Liver (tissue), 3 donors: Measurements from ENCODE around the gene ERO1B.

Experiments
- EGR1 ChIP-seq, 2 donors: IDR thresholded peaks; 2 replicates each; pipeline ENCODE4 v1.6.1; 2016 to 2018; ENCODE audit warnings: antibody characterized with exemption in 2 of 2, low read depth in 2 of 2
- GABPA ChIP-seq, 2 donors: IDR thresholded peaks in 1 of 2; conservative IDR thresholded peaks in 1 of 2; 2 replicates each; pipeline ENCODE4 v1.6.1; 2016; ENCODE audit warnings: antibody characterized with exemption in 2 of 2, mild to moderate bottlenecking in 1 of 2, moderate library complexity in 1 of 2
- JUND ChIP-seq, 2 donors: IDR thresholded peaks; 2 replicates each; pipeline ENCODE4 v1.6.1; 2016; ENCODE audit warnings: antibody characterized with exemption in 2 of 2
- RAD21 ChIP-seq, 2 donors: IDR thresholded peaks; 2 replicates each; pipeline ENCODE4 v1.6.1; 2016; ENCODE audit warnings: antibody characterized with exemption in 2 of 2, mild to moderate bottlenecking in 2 of 2
- TAF1 ChIP-seq: conservative IDR thresholded peaks from 2 replicates; pipeline ENCODE4 v1.6.1; 2016; ENCODE audit warnings: antibody characterized with exemption, mild to moderate bottlenecking
- YY1 ChIP-seq: IDR thresholded peaks from 2 replicates; pipeline ENCODE4 v1.6.1; 2016; ENCODE audit warnings: antibody characterized with exemption, mild to moderate bottlenecking
- TF ChIP-seq, protein P1 (sequence below): fragments of 150-350 bp; IDR thresholded peaks from 2 replicates; pipeline ENCODE4 v1.5.1; 2017; ENCODE audit warnings: improper control_type of control experiment, low read depth, low read length; ENCODE audit not compliant: missing input control
- TF ChIP-seq, protein P2 (sequence below): IDR thresholded peaks from 2 replicates; pipeline ENCODE4 v1.6.1; 2016; ENCODE audit warnings: antibody characterized with exemption, mild to moderate bottlenecking
- TF ChIP-seq, protein P3 (sequence below): IDR thresholded peaks from 2 replicates; pipeline ENCODE4 v1.6.1; 2016; ENCODE audit warnings: antibody characterized with exemption
- TF ChIP-seq, protein P4 (sequence below): IDR thresholded peaks from 2 replicates; pipeline ENCODE4 v1.6.1; 2016; ENCODE audit warnings: antibody characterized with exemption
- TF ChIP-seq, protein P5 (sequence below): IDR thresholded peaks from 2 replicates; pipeline ENCODE4 v1.6.1; 2016; ENCODE audit warnings: antibody characterized with exemption
- donor health status: healthy.
- donor health status: healthy.

DNA sequence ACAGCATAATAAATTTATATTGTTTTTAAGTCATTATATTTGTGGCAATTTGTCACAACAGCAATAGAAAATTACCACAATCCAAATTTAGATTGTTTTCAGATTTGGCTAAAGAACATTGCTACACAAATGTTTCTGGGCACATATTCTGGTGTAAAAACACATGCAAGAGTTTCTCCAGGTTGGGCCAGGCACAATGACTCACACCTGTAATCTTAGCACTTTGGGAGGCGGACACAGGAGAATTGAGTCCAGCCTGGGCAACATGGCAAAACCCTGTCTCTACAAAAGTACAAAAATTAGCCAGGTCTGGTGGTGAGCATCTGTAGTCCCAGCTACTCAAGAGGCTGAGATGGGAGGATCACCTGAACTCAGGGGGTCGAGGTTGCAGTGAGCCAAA, 8.4 kb downstream of the ERO1B start:
- TF ChIP-seq, protein P1, sequence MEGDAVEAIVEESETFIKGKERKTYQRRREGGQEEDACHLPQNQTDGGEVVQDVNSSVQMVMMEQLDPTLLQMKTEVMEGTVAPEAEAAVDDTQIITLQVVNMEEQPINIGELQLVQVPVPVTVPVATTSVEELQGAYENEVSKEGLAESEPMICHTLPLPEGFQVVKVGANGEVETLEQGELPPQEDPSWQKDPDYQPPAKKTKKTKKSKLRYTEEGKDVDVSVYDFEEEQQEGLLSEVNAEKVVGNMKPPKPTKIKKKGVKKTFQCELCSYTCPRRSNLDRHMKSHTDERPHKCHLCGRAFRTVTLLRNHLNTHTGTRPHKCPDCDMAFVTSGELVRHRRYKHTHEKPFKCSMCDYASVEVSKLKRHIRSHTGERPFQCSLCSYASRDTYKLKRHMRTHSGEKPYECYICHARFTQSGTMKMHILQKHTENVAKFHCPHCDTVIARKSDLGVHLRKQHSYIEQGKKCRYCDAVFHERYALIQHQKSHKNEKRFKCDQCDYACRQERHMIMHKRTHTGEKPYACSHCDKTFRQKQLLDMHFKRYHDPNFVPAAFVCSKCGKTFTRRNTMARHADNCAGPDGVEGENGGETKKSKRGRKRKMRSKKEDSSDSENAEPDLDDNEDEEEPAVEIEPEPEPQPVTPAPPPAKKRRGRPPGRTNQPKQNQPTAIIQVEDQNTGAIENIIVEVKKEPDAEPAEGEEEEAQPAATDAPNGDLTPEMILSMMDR: no peak
- no peak for TF ChIP-seq RAD21 (IDR thresholded peaks at IDR 0.05)
- TF ChIP-seq, protein P2, sequence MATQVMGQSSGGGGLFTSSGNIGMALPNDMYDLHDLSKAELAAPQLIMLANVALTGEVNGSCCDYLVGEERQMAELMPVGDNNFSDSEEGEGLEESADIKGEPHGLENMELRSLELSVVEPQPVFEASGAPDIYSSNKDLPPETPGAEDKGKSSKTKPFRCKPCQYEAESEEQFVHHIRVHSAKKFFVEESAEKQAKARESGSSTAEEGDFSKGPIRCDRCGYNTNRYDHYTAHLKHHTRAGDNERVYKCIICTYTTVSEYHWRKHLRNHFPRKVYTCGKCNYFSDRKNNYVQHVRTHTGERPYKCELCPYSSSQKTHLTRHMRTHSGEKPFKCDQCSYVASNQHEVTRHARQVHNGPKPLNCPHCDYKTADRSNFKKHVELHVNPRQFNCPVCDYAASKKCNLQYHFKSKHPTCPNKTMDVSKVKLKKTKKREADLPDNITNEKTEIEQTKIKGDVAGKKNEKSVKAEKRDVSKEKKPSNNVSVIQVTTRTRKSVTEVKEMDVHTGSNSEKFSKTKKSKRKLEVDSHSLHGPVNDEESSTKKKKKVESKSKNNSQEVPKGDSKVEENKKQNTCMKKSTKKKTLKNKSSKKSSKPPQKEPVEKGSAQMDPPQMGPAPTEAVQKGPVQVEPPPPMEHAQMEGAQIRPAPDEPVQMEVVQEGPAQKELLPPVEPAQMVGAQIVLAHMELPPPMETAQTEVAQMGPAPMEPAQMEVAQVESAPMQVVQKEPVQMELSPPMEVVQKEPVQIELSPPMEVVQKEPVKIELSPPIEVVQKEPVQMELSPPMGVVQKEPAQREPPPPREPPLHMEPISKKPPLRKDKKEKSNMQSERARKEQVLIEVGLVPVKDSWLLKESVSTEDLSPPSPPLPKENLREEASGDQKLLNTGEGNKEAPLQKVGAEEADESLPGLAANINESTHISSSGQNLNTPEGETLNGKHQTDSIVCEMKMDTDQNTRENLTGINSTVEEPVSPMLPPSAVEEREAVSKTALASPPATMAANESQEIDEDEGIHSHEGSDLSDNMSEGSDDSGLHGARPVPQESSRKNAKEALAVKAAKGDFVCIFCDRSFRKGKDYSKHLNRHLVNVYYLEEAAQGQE: no peak
- TF ChIP-seq EGR1 (IDR thresholded peaks at IDR 0.05; ENCODE audit: low read depth in 2 of 2): no peak
- TF ChIP-seq, protein P3, sequence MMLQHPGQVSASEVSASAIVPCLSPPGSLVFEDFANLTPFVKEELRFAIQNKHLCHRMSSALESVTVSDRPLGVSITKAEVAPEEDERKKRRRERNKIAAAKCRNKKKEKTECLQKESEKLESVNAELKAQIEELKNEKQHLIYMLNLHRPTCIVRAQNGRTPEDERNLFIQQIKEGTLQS: no peak
- no peak for TF ChIP-seq JUND (IDR thresholded peaks at IDR 0.05)
- TF ChIP-seq, protein P4, sequence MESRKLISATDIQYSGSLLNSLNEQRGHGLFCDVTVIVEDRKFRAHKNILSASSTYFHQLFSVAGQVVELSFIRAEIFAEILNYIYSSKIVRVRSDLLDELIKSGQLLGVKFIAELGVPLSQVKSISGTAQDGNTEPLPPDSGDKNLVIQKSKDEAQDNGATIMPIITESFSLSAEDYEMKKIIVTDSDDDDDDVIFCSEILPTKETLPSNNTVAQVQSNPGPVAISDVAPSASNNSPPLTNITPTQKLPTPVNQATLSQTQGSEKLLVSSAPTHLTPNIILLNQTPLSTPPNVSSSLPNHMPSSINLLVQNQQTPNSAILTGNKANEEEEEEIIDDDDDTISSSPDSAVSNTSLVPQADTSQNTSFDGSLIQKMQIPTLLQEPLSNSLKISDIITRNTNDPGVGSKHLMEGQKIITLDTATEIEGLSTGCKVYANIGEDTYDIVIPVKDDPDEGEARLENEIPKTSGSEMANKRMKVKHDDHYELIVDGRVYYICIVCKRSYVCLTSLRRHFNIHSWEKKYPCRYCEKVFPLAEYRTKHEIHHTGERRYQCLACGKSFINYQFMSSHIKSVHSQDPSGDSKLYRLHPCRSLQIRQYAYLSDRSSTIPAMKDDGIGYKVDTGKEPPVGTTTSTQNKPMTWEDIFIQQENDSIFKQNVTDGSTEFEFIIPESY: no peak
- no peak for TF ChIP-seq YY1
- no peak for TF ChIP-seq GABPA (IDR thresholded peaks at IDR 0.05 in 1 of 2, conservative IDR thresholded peaks at IDR 0.05 in 1 of 2)
- TF ChIP-seq TAF1: no peak
- TF ChIP-seq, protein P5, sequence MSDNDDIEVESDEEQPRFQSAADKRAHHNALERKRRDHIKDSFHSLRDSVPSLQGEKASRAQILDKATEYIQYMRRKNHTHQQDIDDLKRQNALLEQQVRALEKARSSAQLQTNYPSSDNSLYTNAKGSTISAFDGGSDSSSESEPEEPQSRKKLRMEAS: no peak
